NCI-H187 treated with DMSO at 0.1 percent for 48 hours (cell line): ENCODE measurements around the gene PTPRT.

ENCODE experiments used
- DNase-seq: peaks from one replicate; lab custom pipeline; 2025; lab: John Stamatoyannopoulos, UW

PTPRT gene

GRCh38 chr20:42461965-42462593 is 727.6 kb downstream of the PTPRT start:
- DNase-seq = no peak

DNA sequence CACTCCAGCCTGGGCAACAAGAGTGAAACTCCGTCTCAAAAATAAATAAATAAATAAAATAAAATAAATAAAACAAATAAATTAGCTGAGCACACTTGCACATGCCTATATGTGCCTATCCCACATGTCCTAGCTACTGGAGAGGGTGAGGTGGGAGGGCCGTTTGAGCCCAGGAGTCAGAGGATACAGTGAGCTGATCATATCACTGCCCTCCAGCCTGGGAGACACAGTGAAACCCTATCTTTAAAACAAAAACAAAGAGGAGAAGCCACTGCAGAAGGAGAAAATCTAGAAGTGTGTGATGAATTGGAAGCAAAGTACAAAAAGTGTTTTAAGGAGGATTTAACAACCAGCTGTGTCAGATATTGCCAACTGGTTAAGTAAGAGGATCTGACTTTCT is 728.4 kb downstream of the PTPRT start:
- DNase-seq = no peak

DNA sequence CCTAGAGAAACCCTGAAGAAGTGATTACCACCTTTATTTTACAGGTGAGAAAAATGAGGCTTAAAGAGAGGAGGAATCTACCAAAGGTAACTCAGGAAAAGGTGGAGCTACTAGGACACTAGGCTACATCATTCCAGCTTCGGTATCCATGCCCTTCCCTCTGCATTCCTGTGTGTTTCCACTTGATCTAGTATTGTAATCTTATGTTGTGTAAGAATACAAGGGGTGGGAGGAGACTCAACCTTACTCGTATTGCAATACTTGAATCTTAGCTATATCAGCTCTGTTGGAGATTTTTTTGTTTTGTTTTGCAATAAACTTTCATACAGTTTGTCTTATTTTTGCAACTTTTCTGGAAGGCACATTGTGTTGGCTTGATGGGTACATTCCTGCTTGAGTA is 742.4 kb downstream of the PTPRT start:
- no peak for DNase-seq

- no peak for DNase-seq
Measured at GRCh38 chr20:42444799-42445198, 744.9 kb downstream of the PTPRT start.

DNA sequence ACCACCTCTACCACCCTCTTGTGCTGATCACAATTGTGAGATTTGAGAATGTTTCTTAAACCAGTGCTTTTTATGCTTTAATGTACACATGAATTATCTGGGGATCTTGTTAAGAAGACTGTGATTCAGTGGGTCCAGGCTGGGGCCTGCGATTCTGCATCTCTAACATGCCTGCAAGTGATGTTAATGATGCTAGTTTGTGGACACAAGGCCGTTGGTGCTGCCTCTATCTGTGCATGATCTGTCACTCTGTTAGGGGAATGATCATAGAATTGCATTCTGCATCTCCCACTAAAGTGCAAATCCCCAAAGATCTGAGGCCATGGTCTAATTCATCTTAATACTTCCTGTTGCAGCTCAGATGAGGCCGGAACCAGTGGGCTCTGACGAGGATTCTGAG is 746.5 kb downstream of the PTPRT start:
- DNase-seq = no peak

GRCh38 chr20:42442716-42443115 is 747.0 kb downstream of the PTPRT start:
- no peak for DNase-seq

GRCh38 chr20:42441864-42442331 is 747.8 kb downstream of the PTPRT start:
- DNase-seq = no peak

GRCh38 chr20:42441196-42441863 is 748.4 kb downstream of the PTPRT start:
- DNase-seq = no peak

- no peak for DNase-seq
Measured at GRCh38 chr20:42435230-42435629, 754.5 kb downstream of the PTPRT start.

DNA sequence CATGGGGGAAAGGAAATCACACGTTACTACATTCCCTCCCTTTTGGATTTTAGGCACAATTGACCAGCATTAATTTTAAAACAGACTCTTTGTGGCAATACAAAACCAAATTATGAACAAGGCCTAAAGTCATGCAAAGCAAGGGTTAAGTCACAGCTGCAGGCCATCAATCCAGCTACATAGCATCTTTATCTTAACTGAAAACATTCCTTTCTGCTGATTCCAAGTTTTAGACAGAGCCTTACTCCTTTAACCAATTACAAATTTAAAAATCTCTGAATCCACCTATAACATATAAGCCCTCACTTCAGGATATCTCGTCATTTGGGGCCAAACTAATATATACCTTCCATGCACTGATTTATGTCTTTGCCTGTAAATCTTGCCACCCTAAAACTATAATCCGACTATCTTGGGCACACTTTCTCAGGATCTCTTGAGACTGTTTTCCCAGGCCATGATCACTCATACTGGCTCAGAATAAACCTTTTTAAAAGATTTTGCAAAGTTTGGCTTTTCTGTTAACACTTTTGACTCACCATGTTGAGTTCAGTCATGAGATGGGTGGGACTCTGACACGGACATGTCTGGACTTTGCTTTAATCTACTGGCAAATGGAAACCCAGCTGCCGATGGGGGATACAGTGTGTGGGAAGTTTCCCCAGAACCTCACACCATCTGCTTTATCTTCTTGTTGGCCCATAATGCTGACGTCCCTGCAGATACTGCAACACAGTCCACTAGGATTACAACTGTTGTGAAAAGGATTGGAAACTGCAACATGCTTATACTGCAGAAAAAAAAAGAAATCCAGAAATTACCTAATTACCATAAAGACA is 757.0 kb downstream of the PTPRT start:
- DNase-seq = no peak

- no peak for DNase-seq
Measured at GRCh38 chr20:42430598-42430997, 759.1 kb downstream of the PTPRT start.

GRCh38 chr20:42429761-42430458 is 759.8 kb downstream of the PTPRT start:
- no peak for DNase-seq

DNA sequence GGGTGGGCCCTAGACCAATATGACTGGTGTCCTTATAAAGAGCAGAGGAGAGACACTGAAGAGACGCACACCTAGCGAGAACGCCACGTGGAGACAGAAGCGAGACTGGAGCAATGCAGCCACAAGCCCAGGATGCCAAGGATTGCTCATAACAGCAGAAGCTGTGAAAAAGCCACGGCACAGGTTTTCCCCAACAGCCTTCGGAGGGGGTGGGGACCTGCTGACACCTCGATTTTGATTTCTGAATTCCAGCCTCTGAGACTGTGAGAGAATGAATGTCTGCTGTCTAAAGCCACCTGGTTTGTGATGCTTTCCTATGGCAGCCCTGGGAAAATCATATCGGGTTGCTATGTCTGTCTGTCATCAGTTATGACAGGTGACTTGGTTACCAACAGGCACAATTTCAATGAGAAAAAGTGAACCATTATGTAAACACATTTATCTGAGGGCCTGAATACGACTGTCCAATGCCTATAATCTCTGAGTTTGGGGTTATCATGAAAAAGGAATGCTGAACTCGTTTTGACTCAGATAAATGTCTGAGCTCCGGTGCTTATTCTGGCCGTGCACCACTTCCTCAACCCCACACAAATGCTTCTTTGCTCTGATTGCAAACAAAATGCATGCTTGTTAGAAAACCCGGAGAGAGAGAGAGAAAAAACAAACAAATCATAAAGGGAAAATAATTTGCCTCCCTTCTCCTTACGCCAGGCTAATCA is 769.7 kb downstream of the PTPRT start:
- DNase-seq = no peak

- no peak for DNase-seq
Measured at GRCh38 chr20:42406826-42407225, 782.9 kb downstream of the PTPRT start.

- no peak for DNase-seq
Measured at GRCh38 chr20:42402455-42402854, 787.3 kb downstream of the PTPRT start.

DNA sequence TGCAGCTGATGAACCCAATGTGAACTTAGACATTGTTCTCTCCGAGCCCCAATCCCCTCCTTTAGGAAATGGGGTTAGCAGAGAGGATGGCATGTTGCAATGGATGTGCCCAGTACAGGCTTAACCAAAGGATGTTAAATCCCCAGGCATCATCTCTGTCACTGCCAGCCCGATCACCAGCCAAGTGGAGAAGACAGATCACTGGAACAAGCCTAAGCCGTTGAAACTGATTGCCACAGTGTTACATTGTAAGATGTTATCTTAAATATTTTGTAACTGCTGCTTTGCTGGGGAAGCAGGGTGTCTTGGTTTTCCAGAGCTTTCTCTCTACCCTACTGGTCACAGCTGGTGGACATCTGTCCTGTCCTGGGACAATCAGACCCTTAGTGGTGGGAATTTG is 788.1 kb downstream of the PTPRT start:
- no peak for DNase-seq

DNA sequence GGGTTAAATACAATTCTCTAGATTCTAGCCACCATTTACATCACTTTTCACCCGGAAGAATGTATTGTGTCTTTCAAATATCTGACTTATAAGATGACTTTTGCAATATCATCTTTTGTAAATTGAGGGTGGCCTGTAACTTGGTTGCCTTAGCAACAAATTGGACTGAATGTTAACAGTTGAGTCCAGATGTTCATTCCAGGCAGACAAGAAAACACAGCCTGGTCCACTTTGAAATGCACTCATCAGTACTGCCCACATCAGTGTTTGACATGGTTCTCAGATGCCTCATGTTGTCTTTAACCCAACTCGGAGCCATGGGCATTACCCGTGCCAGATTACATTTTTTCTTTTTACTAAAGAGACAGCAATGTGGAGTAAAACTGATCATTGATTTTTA is 789.9 kb downstream of the PTPRT start:
- DNase-seq = no peak

- DNase-seq = no peak
Measured at GRCh38 chr20:42392442-42392841, 797.3 kb downstream of the PTPRT start.

- no peak for DNase-seq
Measured at GRCh38 chr20:42391807-42392206, 797.9 kb downstream of the PTPRT start.

DNA sequence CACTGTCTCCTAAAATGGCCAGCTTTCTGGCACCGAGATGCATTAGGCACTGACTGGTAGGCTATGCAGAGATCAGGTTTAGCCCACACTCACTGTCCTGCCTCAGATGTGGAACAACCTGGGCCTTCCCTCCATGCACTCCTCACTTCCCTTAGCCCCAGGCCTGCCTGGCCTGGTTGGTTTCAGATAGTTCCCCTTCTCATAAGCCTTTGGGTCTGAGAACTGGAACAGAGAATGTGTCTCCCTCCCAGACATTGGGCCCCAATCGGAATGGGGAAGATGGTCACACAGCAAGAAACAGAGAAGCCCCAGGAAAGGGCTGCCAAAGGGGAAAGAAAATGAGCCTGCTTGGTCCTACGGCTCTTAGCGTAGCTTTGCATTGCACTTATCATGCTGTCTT is 809.4 kb downstream of the PTPRT start:
- no peak for DNase-seq

GRCh38 chr20:42379385-42379784 is 810.3 kb downstream of the PTPRT start:
- DNase-seq = no peak

DNA sequence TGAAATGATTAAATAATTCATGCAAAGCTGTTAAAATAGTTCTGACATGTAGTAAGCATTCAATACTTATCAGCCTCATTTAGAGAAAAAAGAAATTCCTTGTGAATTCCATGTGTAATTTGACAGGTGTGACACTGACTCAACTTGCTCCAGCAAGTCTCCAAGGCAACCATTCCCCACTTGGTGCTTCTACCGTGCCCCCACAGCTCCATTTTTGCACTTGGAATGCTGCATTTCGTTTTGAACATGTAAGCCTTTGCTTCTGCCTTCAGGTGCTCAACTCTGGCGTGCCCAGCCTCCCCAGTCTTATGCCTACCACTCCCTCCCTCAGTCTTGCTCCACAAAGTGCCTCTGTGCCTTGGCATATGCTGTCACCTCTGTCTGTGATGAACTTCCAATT is 810.9 kb downstream of the PTPRT start:
- no peak for DNase-seq
